Endodermal cell (in vitro differentiated cells): Measurements from ENCODE around the gene PRLH. TPM values are rescaled to one million over a fixed set of nuclear protein-coding genes. Genes with fewer than 3 reads are reported as not detected.

Experiments
- DNase-seq: peaks from one replicate; pipeline ENCODE4 v3.0.0-alpha.2; 2017
- H3K27ac ChIP-seq: 2 replicates; pipeline ENCODE4 v1.5.1; 2013; ENCODE audit warnings: mild to moderate bottlenecking, low read depth, low read length, moderate library complexity
- H3K27me3 ChIP-seq: 2 replicates; pipeline ENCODE4 v1.6.1; 2013; ENCODE audit warnings: mild to moderate bottlenecking, low read length, moderate library complexity; ENCODE audit not compliant: insufficient read depth, control insufficient read depth, poor library complexity, severe bottlenecking
- H3K36me3 ChIP-seq: 2 replicates; pipeline ENCODE4 v1.7.0; 2013; ENCODE audit warnings: mild to moderate bottlenecking, low read length, moderate library complexity; ENCODE audit not compliant: control insufficient read depth, insufficient read depth
- H3K4me1 ChIP-seq: one replicate; pipeline ENCODE4 v1.7.0; 2013; ENCODE audit warnings: low read length; ENCODE audit not compliant: control insufficient read depth, insufficient read depth
- H3K4me3 ChIP-seq: 2 replicates; pipeline ENCODE4 v1.5.1; 2013; ENCODE audit warnings: mild to moderate bottlenecking, low read length, moderate library complexity
- H3K9ac ChIP-seq: 2 replicates; pipeline ENCODE4 v1.6.1; 2013; ENCODE audit warnings: mild to moderate bottlenecking, low read length, moderate library complexity; ENCODE audit not compliant: poor library complexity, severe bottlenecking; ENCODE audit errors: extremely low read depth
- H3K9me3 ChIP-seq: 2 replicates; pipeline ENCODE4 v1.6.1; 2013; ENCODE audit warnings: mild to moderate bottlenecking, low read length, moderate library complexity; ENCODE audit not compliant: control insufficient read depth
- H3K27ac Mint-ChIP-seq: 2 replicates; pipeline ENCODE4 v1.8.0; 2020; ENCODE audit warnings: mixed read lengths
- H3K27me3 Mint-ChIP-seq: 2 replicates; pipeline ENCODE4 v1.8.0; 2021; ENCODE audit warnings: mild to moderate bottlenecking, mixed read lengths; ENCODE audit not compliant: insufficient read depth
- H3K36me3 Mint-ChIP-seq: 2 replicates; pipeline ENCODE4 v1.8.0; 2020; ENCODE audit warnings: low read depth, mixed read lengths
- H3K4me1 Mint-ChIP-seq: 2 replicates; pipeline ENCODE4 v1.8.0; 2020; ENCODE audit warnings: mixed read lengths
- H3K4me3 Mint-ChIP-seq: 2 replicates; pipeline ENCODE4 v1.8.0; 2020; ENCODE audit warnings: mild to moderate bottlenecking, moderate library complexity, mixed read lengths
- H3K9me3 Mint-ChIP-seq: 2 replicates; pipeline ENCODE4 v1.8.0; 2020; ENCODE audit warnings: mild to moderate bottlenecking, mixed read lengths
- CTCF ChIP-seq: fragments of 200-600 bp; sonication (generic); conservative IDR thresholded peaks from 2 replicates; pipeline ENCODE4 v1.5.0; 2021; ENCODE audit warnings: antibody characterized with exemption, mild to moderate bottlenecking
- WGBS, 2 experiments: methylation state at CpG; one replicate each; pipeline versions ENCODE4 v1.1.5 to v1.1.7; 2013; ENCODE audit warnings: missing lambda C conversion rate in 2 of 2, mixed read lengths in 1 of 2; ENCODE audit not compliant: insufficient coverage in 1 of 2, insufficient read length in 1 of 2; 5-methylcytosine and 5-hydroxymethylcytosine counted together
- total RNA-seq, 2 donors: library from RNA; stranded (reverse); fragmentation: NEBNext Ultra II Directional in 1 of 2; extraction: Animal tissue kit (Norgen Biotek cat#: 25700) in 1 of 2; gene quantifications; 2 replicates in 1 of 2; 3 replicates in 1 of 2; pipeline ENCODE4 v1.2.1, GENCODE V29; 2021

The PRLH gene
- total RNA-seq, 2 donors from 2014 or later, result not detected

- no peak overlapping the region for H3K27ac ChIP-seq
- no peaks in the 10 kb centered on the region for H3K27me3 ChIP-seq
- no peaks in the 10 kb centered on the region for H3K4me1 Mint-ChIP-seq
- no peaks in the 10 kb centered on the region for H3K36me3 Mint-ChIP-seq
- H3K9me3 Mint-ChIP-seq, result no peaks in the 10 kb centered on the region
- no peaks in the 10 kb centered on the region for H3K4me1 ChIP-seq
- no peak overlapping the region for H3K27ac Mint-ChIP-seq
- H3K36me3 ChIP-seq, result no peaks in the 10 kb centered on the region
- H3K9ac ChIP-seq, result no peak overlapping the region
- H3K4me3 ChIP-seq, result no peak overlapping the region
- 85 to 93% methylated on average over 8 to 14 of the region's 14 CpGs for WGBS, 2 experiments
- DNase-seq, result no peak
- H3K9me3 ChIP-seq, result no peaks in the 10 kb centered on the region
- H3K27me3 Mint-ChIP-seq, result no peaks in the 10 kb centered on the region
- H3K4me3 Mint-ChIP-seq, result no peak overlapping the region
- TF ChIP-seq CTCF, result no peak
Measured at GRCh38 chr2:237519506-237520245, 46.7 kb upstream of the PRLH start.

DNA sequence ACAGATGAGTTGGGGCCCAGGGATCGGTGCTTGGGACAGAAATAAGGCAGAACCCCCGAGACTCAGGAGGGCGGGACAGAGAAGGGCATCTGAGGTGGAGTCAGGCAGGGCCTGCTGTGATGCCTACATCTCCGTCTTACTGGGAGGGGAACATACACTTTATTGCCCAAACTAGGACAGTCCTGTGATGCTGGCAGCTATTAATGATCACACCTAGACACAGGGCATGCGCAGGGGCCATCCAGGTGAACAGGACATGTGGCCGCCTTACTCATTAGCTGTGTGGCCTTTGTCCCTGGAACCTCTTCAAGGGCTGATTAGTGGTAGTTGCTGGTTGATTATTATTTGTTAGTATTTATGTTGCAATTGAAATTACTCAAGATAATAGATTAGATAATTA is 46.1 kb upstream of the PRLH start:
- no peaks in the 10 kb centered on the region for H3K36me3 Mint-ChIP-seq
- no peaks in the 10 kb centered on the region for H3K27me3 Mint-ChIP-seq
- no peaks in the 10 kb centered on the region for H3K9me3 ChIP-seq
- H3K4me3 Mint-ChIP-seq, result no peak overlapping the region
- H3K9me3 Mint-ChIP-seq, result no peaks in the 10 kb centered on the region
- H3K9ac ChIP-seq, result no peak overlapping the region
- H3K27me3 ChIP-seq, result no peaks in the 10 kb centered on the region
- no peak overlapping the region for H3K27ac Mint-ChIP-seq
- 94 to 98% methylated on average over 4 to 6 of the region's 6 CpGs for WGBS, 2 experiments
- no peaks in the 10 kb centered on the region for H3K4me1 Mint-ChIP-seq
- H3K4me3 ChIP-seq, result no peak overlapping the region
- no peaks in the 10 kb centered on the region for H3K4me1 ChIP-seq
- H3K27ac ChIP-seq, result no peak overlapping the region
- no peak for DNase-seq
- H3K36me3 ChIP-seq, result no peaks in the 10 kb centered on the region
- no peak for TF ChIP-seq CTCF

DNA sequence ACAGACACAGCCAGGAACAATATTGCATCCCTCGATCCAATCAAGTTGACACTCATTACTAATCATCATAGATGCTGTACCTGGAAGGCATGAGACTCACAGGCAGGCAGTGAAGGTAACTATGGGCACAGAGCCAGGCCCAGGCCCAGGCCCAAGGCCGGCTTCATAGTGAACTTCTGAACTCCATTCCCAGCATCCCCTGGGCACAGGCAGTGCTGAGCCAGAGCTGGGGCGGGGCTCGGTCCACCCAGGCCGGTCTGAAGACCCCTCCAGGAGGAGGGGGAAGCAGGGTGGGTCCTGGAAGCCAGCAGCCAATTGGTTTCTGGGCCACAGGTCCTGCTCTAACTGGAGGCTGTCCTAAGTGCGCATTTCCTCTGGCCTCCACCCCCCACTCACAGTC is 41.7 kb upstream of the PRLH start:
- Mint-ChIP-seq H3K4me3 (no peak overlapping the region), H3K27ac (no peak overlapping the region), H3K4me1 (peaks cover 2% of the 10 kb centered on the region), H3K27me3 (no peaks in the 10 kb centered on the region), H3K36me3 (no peaks in the 10 kb centered on the region), H3K9me3 (no peaks in the 10 kb centered on the region)
- no peak for DNase-seq
- 93 to 100% methylated on average over 2 to 6 of the region's 6 CpGs for WGBS, 2 experiments
- Histone ChIP-seq H3K9me3 (no peaks in the 10 kb centered on the region), H3K36me3 (no peaks in the 10 kb centered on the region), H3K4me3 (no peak overlapping the region), H3K4me1 (no peaks in the 10 kb centered on the region), H3K27ac (no peak overlapping the region), H3K9ac (no peak overlapping the region), H3K27me3 (no peaks in the 10 kb centered on the region)
- TF ChIP-seq CTCF, result no peak
